Left forelimb (tissue), 1 donor: ENCODE data around the gene TNFSF13.

ENCODE experiments used
- DNase-seq: peaks from one replicate; pipeline ENCODE4 v3.0.0-alpha.2; 2018; ENCODE audit warnings: low spot score

The TNFSF13 gene

DNA sequence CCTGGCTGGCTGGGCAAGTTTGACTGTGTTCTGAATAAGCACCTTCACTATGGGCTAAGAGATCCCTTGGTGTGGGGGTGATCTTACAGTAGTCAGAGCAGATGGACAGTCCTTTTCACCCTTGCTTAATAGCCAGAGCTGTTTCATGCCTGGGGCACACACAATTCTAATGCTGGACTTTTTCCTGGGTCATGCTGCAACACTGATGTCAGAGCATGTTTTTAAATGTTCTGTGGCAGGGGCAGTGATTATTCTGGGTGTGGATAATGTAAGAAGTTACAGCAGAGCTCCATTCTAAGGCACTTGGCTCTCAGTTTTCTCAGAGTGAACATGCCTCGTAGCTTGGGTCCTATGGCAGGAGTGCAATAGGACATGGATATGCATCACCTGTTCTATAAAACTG is 16.9 kb downstream of the TNFSF13 start:
- DNase-seq, result no peak

DNA sequence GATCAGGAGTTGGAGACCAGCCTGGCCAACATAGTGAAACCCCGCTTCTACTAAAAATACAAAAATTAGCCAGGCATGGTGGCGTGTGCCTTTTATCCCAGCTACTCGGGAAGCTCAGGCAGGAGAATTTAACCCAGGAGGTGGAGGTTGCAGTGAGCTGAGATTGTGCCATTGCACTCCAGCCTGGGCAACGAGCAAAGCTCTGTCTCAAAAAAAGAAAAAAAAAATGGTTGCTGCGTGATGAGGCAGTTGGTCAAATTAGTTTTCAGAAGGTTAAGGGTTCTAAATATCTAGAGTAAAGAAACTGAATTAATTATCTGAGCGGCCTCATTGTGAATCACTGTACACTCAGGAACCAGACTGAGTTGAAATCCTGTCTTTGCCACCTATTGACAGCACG is 17.4 kb downstream of the TNFSF13 start:
- DNase-seq, result no peak

DNA sequence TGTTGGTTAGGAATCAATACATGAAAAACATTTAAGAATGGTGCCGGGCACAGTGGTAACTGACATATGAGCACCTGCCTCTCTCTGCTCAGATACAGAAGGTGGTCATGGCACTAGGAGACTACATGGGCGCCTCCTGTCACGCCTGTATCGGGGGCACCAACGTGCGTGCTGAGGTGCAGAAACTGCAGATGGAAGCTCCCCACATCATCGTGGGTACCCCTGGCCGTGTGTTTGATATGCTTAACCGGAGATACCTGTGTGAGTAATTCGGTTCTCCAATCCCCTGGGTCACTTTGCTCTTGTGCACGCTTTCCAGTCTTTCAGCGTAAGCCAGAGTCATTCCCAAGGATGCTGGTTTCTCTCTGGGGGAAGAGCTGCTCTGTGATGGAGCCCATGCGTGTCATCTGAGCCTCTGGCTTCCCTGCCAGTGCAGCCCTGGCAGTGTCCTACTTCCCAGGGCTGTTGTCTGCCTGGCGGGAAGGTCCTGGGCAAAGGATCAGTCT is 17.9 kb downstream of the TNFSF13 start:
- DNase-seq, result no peak

DNA sequence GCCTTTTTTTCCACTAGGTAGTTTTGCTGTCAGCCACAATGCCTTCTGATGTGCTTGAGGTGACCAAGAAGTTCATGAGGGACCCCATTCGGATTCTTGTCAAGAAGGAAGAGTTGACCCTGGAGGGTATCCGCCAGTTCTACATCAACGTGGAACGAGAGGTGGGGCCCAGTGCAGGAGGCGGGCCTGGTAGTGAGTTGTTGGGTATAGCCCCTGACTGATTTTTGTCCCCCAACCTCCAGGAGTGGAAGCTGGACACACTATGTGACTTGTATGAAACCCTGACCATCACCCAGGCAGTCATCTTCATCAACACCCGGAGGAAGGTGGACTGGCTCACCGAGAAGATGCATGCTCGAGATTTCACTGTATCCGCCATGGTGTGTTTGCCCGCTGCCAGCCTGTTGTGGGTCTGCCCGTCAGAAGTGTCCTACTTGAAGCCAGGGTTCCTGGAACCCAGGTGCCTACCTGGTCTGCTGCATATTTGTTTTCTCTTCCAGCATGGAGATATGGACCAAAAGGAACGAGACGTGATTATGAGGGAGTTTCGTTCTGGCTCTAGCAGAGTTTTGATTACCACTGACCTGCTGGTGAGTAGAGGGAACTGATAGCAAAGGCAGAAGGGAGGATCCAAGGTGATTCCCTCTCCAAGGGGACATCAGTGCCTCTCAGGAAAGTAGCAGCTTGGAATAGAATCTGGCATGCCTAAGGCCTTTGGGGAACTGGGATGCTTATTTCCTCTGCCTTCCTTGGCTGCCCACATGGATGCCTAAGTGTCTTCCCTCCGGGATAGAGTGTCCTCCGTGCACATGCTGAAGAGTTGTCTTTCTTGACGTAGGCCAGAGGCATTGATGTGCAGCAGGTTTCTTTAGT is 19.0 kb downstream of the TNFSF13 start:
- DNase-seq, result no peak

DNA sequence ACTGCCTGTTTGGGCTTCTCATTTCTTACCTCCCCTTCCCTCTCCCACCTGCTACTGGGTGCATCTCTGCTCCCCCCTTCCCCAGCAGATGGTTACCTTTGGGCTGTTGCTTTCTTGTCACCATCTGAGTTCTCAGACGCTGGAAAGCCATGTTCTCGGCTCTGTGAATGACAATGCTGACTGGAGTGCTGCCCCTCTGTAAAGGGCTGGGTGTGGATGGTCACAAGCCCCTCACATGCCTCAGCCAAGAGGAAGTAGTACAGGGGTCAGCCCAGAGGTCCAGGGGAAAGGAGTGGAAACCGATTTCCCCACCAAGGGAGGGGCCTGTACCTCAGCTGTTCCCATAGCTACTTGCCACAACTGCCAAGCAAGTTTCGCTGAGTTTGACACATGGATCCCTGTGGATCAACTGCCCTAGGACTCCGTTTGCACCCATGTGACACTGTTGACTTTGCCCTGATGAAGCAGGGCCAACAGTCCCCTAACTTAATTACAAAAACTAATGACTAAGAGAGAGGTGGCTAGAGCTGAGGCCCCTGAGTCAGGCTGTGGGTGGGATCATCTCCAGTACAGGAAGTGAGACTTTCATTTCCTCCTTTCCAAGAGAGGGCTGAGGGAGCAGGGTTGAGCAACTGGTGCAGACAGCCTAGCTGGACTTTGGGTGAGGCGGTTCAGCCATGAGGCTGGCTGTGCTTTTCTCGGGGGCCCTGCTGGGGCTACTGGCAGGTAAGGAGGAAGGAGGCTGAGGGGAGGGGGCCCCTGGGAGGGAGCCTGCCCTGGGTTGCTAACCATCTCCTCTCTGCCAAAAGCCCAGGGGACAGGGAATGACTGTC is 20.7 kb downstream of the TNFSF13 start, which contains the start of gene CD68:
CD68 (plus strand) TSS at position 638 of the 833 bp plus-strand sequence; CDS start at position 678, 40 bp downstream.
- no peak for DNase-seq

DNA sequence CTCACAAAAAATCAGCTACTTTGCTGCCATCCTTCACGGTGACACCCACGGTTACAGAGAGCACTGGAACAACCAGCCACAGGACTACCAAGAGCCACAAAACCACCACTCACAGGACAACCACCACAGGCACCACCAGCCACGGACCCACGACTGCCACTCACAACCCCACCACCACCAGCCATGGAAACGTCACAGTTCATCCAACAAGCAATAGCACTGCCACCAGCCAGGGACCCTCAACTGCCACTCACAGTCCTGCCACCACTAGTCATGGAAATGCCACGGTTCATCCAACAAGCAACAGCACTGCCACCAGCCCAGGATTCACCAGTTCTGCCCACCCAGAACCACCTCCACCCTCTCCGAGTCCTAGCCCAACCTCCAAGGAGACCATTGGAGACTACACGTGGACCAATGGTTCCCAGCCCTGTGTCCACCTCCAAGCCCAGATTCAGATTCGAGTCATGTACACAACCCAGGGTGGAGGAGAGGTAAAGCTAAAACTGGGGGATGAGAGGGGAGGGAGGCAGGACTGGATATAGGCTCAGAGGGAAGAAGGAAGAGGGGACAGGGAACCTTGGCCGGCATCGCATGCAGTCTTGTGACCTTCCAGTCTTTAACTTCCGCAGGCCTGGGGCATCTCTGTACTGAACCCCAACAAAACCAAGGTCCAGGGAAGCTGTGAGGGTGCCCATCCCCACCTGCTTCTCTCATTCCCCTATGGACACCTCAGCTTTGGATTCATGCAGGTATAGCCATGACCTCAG is 21.5 kb downstream of the TNFSF13 start:
- DNase-seq, result no peak

DNA sequence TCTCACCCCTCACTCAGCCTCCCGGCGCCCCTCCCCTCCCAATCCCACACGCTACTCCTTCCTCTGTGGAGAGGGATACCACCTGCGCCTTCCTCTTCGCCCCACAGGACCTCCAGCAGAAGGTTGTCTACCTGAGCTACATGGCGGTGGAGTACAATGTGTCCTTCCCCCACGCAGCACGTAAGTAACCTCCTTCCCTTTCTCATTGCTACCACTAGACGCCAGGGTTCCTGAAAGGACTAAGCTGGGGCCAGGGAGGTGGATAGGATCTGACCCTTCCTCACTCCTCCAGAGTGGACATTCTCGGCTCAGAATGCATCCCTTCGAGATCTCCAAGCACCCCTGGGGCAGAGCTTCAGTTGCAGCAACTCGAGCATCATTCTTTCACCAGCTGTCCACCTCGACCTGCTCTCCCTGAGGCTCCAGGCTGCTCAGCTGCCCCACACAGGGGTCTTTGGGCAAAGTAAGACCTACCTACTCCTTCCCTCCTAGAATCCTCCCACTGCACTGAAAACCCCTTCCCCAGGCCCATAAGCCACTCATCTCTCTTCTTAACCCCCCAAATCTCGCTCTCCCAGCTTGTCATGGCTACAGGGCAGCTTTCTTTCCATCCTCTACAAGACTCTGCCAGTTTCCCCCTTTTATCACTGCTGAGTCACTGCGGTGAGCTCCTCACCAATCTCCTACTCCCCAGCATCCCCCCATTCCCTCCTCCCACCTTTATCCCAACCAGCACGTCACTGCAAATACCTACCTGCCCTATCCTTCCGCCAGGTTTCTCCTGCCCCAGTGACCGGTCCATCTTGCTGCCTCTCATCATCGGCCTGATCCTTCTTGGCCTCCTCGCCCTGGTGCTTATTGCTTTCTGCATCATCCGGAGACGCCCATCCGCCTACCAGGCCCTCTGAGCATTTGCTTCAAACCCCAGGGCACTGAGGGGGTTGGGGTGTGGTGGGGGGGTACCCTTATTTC is 22.3 kb downstream of the TNFSF13 start:
- no peak for DNase-seq

DNA sequence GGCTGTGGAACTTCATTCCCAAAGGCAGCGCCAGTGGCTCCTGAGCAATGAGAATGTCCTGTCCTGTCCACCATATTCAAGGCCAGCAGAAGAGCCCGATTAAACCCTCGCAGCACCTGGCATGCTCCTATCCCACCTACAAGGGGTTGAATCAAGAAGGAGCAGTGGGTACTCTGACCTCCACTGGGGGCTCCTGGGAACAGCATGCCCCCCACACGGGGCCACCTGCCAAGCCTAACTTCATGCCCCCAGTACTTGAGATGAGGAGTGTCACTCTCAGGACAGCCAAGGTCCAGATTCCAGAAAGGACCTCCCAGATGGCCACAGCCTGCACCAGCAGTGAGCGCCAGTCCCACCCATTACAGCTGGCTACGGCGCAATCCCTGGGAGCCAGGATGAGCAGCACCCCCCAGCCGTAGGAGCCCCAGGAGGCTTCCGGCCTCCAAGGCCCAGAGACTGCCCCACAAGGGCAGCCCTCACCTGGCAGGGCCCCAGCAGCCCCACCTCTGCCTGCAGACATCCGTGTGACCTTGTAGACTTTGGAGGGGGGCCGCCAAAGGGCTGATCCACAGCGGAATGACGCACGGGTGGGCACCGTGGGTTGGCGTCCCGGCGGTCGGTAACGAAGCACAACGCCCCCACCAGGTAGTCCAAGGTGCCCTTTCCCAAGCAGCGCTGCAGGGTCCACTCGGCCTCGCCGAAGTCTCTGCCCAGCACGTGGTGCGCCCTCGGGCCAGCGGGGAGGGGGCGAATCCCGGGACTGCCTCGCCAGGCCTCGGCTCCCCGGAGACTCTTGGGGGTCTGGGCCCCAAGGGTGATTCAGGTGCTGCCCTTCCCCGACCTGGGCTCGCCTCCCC is 24.1 kb downstream of the TNFSF13 start:
- no peak for DNase-seq

DNA sequence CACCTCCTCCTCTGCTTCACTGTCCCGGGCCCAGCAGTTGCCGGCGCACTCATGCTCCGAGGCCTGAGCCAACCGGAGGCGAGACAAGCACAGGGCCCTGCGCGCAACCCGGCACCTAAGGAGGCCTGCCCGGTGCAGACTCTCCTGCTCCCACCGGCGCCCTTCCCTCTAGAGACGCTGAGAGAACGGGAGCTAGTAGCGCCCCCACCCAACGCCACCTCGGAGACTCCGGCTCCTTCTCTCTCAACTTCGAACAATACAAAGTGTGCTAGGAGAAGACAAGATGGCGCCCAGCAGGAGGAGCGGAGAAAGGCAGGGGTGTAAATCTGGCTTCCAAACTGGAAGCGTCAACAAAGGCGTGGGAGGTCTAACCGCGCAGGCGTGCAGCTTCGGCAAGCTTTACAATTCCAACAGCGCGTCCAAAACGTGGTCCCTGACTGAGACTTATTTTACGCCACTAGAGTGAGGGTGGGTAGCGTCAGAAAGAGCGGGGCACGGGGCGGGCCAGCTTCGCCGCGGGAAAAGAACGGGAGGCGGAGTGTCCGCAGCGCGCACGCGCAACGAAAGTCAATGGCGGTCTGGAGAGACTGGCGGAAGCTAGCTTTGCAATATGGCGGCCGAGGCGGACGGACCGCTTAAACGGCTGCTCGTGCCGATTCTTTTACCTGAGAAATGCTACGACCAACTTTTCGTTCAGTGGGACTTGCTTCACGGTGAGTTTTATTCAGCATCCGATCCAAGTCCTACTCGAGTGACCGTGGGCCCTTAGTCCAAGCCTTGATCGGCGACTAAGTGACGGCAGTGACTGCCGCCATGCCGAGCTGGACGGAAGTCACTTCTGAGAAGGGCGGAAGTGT is 24.9 kb downstream of the TNFSF13 start, which contains the start of gene MPDU1:
MPDU1 (plus strand) TSS at position 600 of the 857 bp plus-strand sequence; CDS start at position 611, 11 bp downstream.
- DNase-seq, result peak; percentile 98

DNA sequence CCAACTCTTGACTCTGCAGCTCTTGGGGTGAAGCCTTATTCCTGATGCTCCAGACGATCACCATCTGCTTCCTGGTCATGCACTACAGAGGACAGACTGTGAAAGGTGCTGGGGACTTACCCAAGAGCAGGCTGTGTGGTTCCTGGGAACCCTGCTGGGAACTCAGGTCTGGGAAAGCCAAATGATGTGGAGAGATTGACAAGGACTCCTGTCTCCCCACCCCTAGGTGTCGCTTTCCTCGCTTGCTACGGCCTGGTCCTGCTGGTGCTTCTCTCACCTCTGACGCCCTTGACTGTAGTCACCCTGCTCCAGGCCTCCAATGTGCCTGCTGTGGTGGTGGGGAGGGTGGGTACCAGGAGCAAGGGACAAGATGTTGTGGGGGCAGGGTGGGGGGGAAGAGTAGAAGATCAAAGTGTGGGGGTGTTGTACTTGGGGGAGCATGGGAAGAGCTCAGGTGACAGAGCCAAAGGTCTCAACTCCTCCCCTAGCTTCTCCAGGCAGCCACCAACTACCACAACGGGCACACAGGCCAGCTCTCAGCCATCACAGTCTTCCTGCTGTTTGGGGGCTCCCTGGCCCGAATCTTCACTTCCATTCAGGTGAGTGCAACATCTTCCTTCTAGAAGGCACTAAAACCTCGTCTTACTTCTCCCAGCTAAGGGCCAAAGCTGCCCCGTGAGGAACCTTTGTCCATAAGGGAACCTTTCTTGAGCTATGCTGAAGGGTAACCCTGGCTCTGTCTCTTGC is 28.3 kb downstream of the TNFSF13 start:
- no peak for DNase-seq

DNA sequence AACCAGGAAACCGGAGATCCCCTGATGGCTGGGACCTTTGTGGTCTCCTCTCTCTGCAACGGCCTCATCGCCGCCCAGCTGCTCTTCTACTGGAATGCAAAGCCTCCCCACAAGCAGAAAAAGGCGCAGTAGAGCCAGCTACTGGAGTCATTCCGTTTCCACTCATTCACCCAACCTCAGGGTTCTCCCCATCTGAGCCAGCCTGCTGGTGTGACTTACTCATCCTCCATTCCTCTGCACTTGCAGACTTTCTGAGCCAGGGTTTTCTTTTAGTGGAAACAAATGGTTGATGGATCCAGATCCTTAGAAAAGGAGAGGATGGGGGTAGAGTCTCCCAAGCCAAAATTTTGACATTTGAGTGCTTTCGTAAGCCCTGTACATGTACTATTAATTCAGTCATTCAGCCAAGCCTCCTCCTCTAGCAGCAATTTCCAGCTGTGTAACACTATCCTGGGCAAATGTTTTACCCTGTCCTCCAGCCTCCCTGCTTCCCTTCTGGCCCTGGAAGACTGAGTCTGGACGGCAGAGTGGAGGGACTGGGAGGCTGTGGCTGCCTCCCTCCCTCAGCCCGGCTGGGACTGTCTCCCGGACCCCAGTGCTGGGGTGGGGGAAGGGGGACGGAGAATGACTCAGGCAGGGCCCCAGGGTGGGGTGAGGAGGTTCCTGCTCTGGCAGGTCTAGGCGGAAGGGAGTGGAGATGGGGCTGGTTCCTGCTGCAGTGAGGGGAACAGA is 29.0 kb downstream of the TNFSF13 start:
- no peak for DNase-seq

DNA sequence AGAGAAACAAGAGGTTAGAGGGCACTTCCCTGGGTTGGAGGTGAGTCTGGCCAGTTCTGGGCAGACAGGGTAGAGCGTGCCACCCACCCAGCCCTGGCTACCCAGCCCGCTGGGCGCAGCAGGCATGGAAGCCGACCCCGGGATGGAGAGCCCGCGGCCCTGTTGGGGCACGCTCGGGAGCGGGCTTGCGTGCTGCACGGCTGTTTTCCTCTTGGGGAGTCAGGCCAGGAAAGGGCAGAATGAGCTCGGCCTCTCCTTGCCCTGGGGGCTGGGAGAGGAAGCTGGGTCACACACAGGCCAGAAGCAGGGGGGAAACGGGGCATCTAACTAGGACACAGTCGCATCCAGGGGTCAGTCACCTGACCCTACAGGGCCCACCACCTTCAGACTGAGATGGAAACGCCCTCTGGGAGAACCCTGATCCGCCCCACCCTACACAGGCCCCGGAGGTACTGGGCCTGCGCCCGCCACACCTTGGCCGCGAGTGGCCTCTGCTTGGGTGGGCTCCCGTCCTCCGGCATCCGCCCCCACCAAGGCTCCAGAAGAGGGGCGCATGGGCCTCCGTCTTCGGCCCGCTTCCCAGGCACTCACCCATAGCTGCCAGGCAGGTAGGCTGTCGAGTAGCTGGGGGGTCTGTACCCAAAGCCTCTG is 30.1 kb downstream of the TNFSF13 start:
- DNase-seq, result no peak

DNA sequence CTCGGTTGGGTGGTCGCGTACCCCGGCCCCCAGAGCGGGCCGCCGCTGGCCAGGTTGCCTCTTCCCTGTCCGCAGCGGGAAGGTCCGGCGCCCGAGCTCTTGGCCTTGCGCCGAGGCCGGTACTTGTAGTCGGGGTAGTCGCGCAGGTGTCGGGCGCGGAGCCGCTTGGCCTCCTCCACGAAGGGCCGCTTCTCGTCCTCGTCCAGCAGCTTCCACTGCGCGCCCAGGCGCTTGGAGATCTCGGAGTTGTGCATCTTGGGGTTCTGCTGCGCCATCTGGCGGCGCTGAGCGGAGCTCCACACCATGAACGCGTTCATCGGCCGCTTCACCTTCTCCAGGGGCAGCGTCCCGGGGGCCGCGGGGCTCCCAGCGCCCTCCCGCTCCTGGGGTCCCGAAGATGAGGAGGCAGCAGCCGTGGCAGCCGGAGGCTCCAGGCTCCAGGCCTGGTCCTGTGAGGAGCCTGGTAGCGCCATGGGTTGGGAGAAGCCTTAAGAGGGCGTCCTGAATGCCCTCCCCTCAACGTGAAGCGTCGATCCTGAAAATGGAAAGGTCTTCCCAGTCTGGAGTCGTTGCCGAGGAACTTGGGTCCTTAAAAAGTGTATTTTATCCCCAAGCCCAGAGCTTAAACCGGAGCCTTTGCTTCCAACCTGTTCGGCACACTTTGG is 30.8 kb downstream of the TNFSF13 start:
- peak; percentile 87 for DNase-seq

DNA sequence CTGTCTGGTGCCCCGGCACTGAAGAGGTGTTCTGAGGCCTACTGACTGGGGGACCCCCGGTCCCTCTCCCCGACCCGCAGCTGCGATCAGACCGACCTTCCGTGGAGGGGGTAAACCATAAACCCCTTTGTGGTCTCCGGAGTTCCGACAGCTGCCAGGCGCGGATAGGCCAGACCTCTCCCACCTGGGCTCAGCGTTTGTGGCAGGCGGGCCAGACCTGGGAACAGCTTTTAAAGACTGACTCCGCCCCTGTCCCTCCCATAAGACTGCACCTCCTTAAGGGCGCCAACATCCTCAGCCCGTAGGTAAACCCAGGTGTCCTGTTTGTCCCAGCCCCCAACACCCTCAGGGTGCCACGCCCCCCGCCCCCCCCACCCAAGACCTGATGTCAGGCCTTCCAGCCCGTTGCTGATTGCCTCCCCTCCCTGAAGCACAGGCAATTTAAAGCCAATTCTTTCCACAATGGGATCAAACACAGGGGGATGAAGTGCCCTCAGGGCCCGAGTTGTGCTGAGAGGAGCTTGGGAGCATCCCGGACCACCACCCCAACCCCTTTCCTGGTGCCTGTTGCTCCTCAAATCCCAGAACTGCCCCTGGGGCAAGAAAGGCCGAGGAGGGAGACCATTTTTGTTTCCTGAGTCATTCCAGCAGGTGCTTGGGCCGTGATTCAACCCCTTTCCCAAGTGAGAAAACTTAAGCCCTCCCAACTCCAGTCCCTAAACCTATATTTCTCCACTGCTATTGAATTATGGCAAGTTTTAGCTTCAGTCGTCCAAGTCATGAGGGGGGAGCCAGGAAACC is 31.5 kb downstream of the TNFSF13 start, which contains the start of gene SOX15:
SOX15 (minus strand) TSS at position 204 of the 801 bp plus-strand sequence. CDS start 418 bp downstream, outside the sequence.
- no peak for DNase-seq

DNA sequence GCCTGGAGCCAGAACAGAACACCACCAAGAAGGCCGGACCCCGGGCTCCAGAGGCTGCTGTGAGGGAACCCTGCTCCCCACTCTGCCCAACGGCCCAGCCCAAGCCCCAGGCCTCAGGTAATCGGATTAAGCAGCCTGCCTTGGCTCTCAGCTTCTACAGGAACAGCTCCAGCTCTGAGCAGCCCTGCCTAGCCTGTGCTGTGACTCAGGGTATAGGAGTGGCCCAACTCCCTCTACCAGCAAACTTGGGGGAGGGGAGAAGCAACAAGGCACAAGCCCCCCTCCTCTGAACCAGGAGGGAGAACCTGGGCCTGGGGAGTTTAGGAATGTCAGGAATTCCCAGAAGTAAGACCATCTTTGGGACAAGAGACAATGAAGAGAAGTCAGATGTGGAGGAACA is 32.2 kb downstream of the TNFSF13 start:
- DNase-seq, result no peak
